Measurements from ENCODE around the gene SRGAP2.
A peak's percentile ranks its signal among the peaks of the same experiment; 100 is the strongest.
"Not testable (repeated sequence)": the region's sequence is repeated elsewhere in the genome, so short reads cannot be mapped to it uniquely, and the experiment has no call there.

SRGAP2 gene

GRCh38 chr1:206174182-206174868 lies 29.0 kb upstream of the SRGAP2 start:
- H3K79me1 ChIP-seq (ENCODE audit: low read length); H3K4me1 ChIP-seq (ENCODE audit: control insufficient read depth in 1 of 2, insufficient read depth in 2 of 2, low read length in 2 of 2); H3K9me3 ChIP-seq (ENCODE audit: insufficient read depth, low read depth, low read length); H3K36me3 ChIP-seq (ENCODE audit: control insufficient read depth in 1 of 2, insufficient read depth in 2 of 2, low read length in 2 of 2); H3K4me3 ChIP-seq (ENCODE audit: low read depth, low read length); H3K4ac ChIP-seq (ENCODE audit: low read depth, low read length); H3K14ac ChIP-seq (ENCODE audit: low read length); H3K18ac ChIP-seq (ENCODE audit: low read length); H2AFZ ChIP-seq (ENCODE audit: insufficient read depth, low read length, poor library complexity); H3K79me2 ChIP-seq (ENCODE audit: control insufficient read depth, insufficient read depth, low read length, poor library complexity); H3K27ac ChIP-seq (ENCODE audit: low read depth, low read length); H2AK5ac ChIP-seq (ENCODE audit: low read length); H3K27me3 ChIP-seq (ENCODE audit: insufficient read depth, low read length); H3K4me2 ChIP-seq (ENCODE audit: low read length); H4K12ac ChIP-seq (ENCODE audit: low read depth, low read length); H4K8ac ChIP-seq (ENCODE audit: low read depth, low read length); H2BK12ac ChIP-seq (ENCODE audit: low read length); H4K91ac ChIP-seq (ENCODE audit: low read depth, low read length); H3K9ac ChIP-seq (ENCODE audit: low read length); H2BK120ac ChIP-seq (ENCODE audit: insufficient read depth, low read length, poor library complexity); H2BK5ac ChIP-seq (ENCODE audit: low read depth, low read length, poor library complexity); H3K23ac ChIP-seq (ENCODE audit: low read length): not testable (repeated sequence)
- no CpG with 5 or more reads among the region's 7 CpGs for WGBS (ENCODE audit: extremely low coverage, insufficient coverage, insufficient read length)
- DNase-seq: peak in 1 of 2 donors; percentile 9

- H2BK12ac ChIP-seq (ENCODE audit: low read length); H3K79me2 ChIP-seq (ENCODE audit: control insufficient read depth, insufficient read depth, low read length, poor library complexity); H2AK5ac ChIP-seq (ENCODE audit: low read length); H4K91ac ChIP-seq (ENCODE audit: low read depth, low read length); H3K23ac ChIP-seq (ENCODE audit: low read length); H3K27me3 ChIP-seq (ENCODE audit: insufficient read depth, low read length); H3K4ac ChIP-seq (ENCODE audit: low read depth, low read length); H2AFZ ChIP-seq (ENCODE audit: insufficient read depth, low read length, poor library complexity); H3K79me1 ChIP-seq (ENCODE audit: low read length); H3K9me3 ChIP-seq (ENCODE audit: insufficient read depth, low read depth, low read length); H3K4me1 ChIP-seq (ENCODE audit: control insufficient read depth in 1 of 2, insufficient read depth in 2 of 2, low read length in 2 of 2); H4K12ac ChIP-seq (ENCODE audit: low read depth, low read length); H3K9ac ChIP-seq (ENCODE audit: low read length); H3K18ac ChIP-seq (ENCODE audit: low read length); H3K4me3 ChIP-seq (ENCODE audit: low read depth, low read length); H4K8ac ChIP-seq (ENCODE audit: low read depth, low read length); H3K27ac ChIP-seq (ENCODE audit: low read depth, low read length); H3K14ac ChIP-seq (ENCODE audit: low read length); H3K36me3 ChIP-seq (ENCODE audit: control insufficient read depth in 1 of 2, insufficient read depth in 2 of 2, low read length in 2 of 2); H3K4me2 ChIP-seq (ENCODE audit: low read length); H2BK5ac ChIP-seq (ENCODE audit: low read depth, low read length, poor library complexity); H2BK120ac ChIP-seq (ENCODE audit: insufficient read depth, low read length, poor library complexity): not testable (repeated sequence)
- peak in 1 of 2 donors; percentile 15 for DNase-seq
- no CpG with 5 or more reads among the region's 4 CpGs for WGBS (ENCODE audit: extremely low coverage, insufficient coverage, insufficient read length)
Observed at GRCh38 chr1:206175459-206176113, 27.8 kb upstream of the SRGAP2 start.

- not testable (repeated sequence) for H2BK120ac ChIP-seq (ENCODE audit: insufficient read depth, low read length, poor library complexity); H2AK5ac ChIP-seq (ENCODE audit: low read length); H3K4me3 ChIP-seq (ENCODE audit: low read depth, low read length); H3K79me1 ChIP-seq (ENCODE audit: low read length); H3K9me3 ChIP-seq (ENCODE audit: insufficient read depth, low read depth, low read length); H4K8ac ChIP-seq (ENCODE audit: low read depth, low read length); H3K14ac ChIP-seq (ENCODE audit: low read length); H2BK5ac ChIP-seq (ENCODE audit: low read depth, low read length, poor library complexity); H2BK12ac ChIP-seq (ENCODE audit: low read length); DNase-seq; H3K27ac ChIP-seq (ENCODE audit: low read depth, low read length); H3K9ac ChIP-seq (ENCODE audit: low read length); H3K4me1 ChIP-seq (ENCODE audit: control insufficient read depth in 1 of 2, insufficient read depth in 2 of 2, low read length in 2 of 2); H2AFZ ChIP-seq (ENCODE audit: insufficient read depth, low read length, poor library complexity); H3K4me2 ChIP-seq (ENCODE audit: low read length); H4K91ac ChIP-seq (ENCODE audit: low read depth, low read length); H3K36me3 ChIP-seq (ENCODE audit: control insufficient read depth in 1 of 2, insufficient read depth in 2 of 2, low read length in 2 of 2); H4K12ac ChIP-seq (ENCODE audit: low read depth, low read length); H3K4ac ChIP-seq (ENCODE audit: low read depth, low read length); H3K23ac ChIP-seq (ENCODE audit: low read length); H3K18ac ChIP-seq (ENCODE audit: low read length); H3K27me3 ChIP-seq (ENCODE audit: insufficient read depth, low read length); H3K79me2 ChIP-seq (ENCODE audit: control insufficient read depth, insufficient read depth, low read length, poor library complexity)
- no CpG with 5 or more reads among the region's 2 CpGs for WGBS (ENCODE audit: extremely low coverage, insufficient coverage, insufficient read length)
Observed at GRCh38 chr1:206176114-206176502, 27.2 kb upstream of the SRGAP2 start.

GRCh38 chr1:206178061-206178989 lies 25.0 kb upstream of the SRGAP2 start:
- not testable (repeated sequence) for H2BK120ac ChIP-seq (ENCODE audit: insufficient read depth, low read length, poor library complexity)

More at GRCh38 chr1:206178061-206178989, 25.0 kb upstream of the SRGAP2 start:
- not testable (repeated sequence) for H3K18ac ChIP-seq (ENCODE audit: low read length); H2BK12ac ChIP-seq (ENCODE audit: low read length); H3K9ac ChIP-seq (ENCODE audit: low read length); H2BK5ac ChIP-seq (ENCODE audit: low read depth, low read length, poor library complexity); H3K79me2 ChIP-seq (ENCODE audit: control insufficient read depth, insufficient read depth, low read length, poor library complexity); H3K4ac ChIP-seq (ENCODE audit: low read depth, low read length); H3K36me3 ChIP-seq (ENCODE audit: control insufficient read depth in 1 of 2, insufficient read depth in 2 of 2, low read length in 2 of 2); H4K91ac ChIP-seq (ENCODE audit: low read depth, low read length); H4K8ac ChIP-seq (ENCODE audit: low read depth, low read length); H3K79me1 ChIP-seq (ENCODE audit: low read length); H3K4me3 ChIP-seq (ENCODE audit: low read depth, low read length); H3K14ac ChIP-seq (ENCODE audit: low read length); H3K4me2 ChIP-seq (ENCODE audit: low read length); H2AK5ac ChIP-seq (ENCODE audit: low read length); H3K27ac ChIP-seq (ENCODE audit: low read depth, low read length); H4K12ac ChIP-seq (ENCODE audit: low read depth, low read length); H2AFZ ChIP-seq (ENCODE audit: insufficient read depth, low read length, poor library complexity); H3K4me1 ChIP-seq (ENCODE audit: control insufficient read depth in 1 of 2, insufficient read depth in 2 of 2, low read length in 2 of 2); H3K27me3 ChIP-seq (ENCODE audit: insufficient read depth, low read length); H3K23ac ChIP-seq (ENCODE audit: low read length); H3K9me3 ChIP-seq (ENCODE audit: insufficient read depth, low read depth, low read length)
- peak; percentile 7 to 46 for DNase-seq
- no CpG with 5 or more reads among the region's 9 CpGs for WGBS (ENCODE audit: extremely low coverage, insufficient coverage, insufficient read length)

Measured in trophoblast cell (in vitro differentiated cells and primary cell).